Endothelial cell of umbilical vein (primary cell): ENCODE measurements around the gene PPP2R5A. TPM values are rescaled to one million over a fixed set of nuclear protein-coding genes. Genes with fewer than 3 reads are reported as not detected.

Source experiments
- BruUV-seq: library from RNA; stranded (reverse); fragments of 400-500 nt; replicated peaks from 2 replicates; lab custom pipeline; 2021; lab: Mats Ljungman, UMichigan
- CTCF ChIA-PET: fragments of 300-600, 350-600 bp; sonication (Branson Sonifier 250); formaldehyde crosslinking; loops from one replicate; lab custom pipeline; 2021; ENCODE audit warnings: antibody characterized with exemption, inconsistent platforms; lab: Charles Lee
- POLR2A ChIA-PET: fragments of 300-600, 350-600 bp; sonication (Branson Sonifier 250); formaldehyde crosslinking; loops from one replicate; lab custom pipeline; 2021; ENCODE audit warnings: antibody characterized with exemption, inconsistent platforms; lab: Charles Lee
- DNase-seq: peaks from one replicate; pipeline ENCODE4 v3.0.0-alpha.2; 2011; ENCODE audit warnings: low read depth, low spot score
- FAIRE-seq: peaks from 2 replicates; lab custom pipeline; 2011; peaks lifted over from hg19 to GRCh38; lab: Jason Lieb, UNC
- H2AFZ ChIP-seq: 2 replicates; pipeline ENCODE4 v1.6.0; 2012; ENCODE audit warnings: low read depth, low read length, control low read depth, inconsistent platforms
- H3K27ac ChIP-seq: 2 replicates; pipeline ENCODE4 v1.5.1; 2011; ENCODE audit warnings: low read depth, mild to moderate bottlenecking, control low read depth, low read length, moderate library complexity; ENCODE audit not compliant: insufficient read depth
- H3K27me3 ChIP-seq, 2 experiments: 2 replicates each; pipeline versions ENCODE4 v1.6.0 to v1.6.1; 2011; ENCODE audit warnings: low read length in 2 of 2, mixed read lengths in 1 of 2; ENCODE audit not compliant: control insufficient read depth in 2 of 2, insufficient read depth in 2 of 2
- H3K36me3 ChIP-seq, 2 experiments: 2 replicates in 1 of 2; 3 replicates in 1 of 2; pipeline ENCODE4 v1.5.1; 2011; ENCODE audit warnings: low read length in 2 of 2, mild to moderate bottlenecking in 1 of 2, moderate library complexity in 1 of 2; ENCODE audit not compliant: control insufficient read depth in 2 of 2, insufficient read depth in 2 of 2; ENCODE audit errors: extremely low read depth in 1 of 2
- H3K4me1 ChIP-seq: 3 replicates; pipeline ENCODE4 v1.5.1; 2011; ENCODE audit warnings: mild to moderate bottlenecking, low read length; ENCODE audit not compliant: control insufficient read depth, insufficient read depth; ENCODE audit errors: extremely low read depth
- H3K4me2 ChIP-seq: 2 replicates; pipeline ENCODE4 v1.6.1; 2011; ENCODE audit warnings: low read length, control low read depth, mixed read lengths; ENCODE audit not compliant: insufficient read depth
- H3K4me3 ChIP-seq, 3 experiments: fragments of 200-600 bp in 1 of 3; sonication (generic), shearing (Covaris generic) in 1 of 3; replicated peaks in 1 of 3; 2 replicates each; pipeline ENCODE4 v1.5.1; 2011 to 2016; ENCODE audit warnings: control low read depth in 3 of 3, low read length in 3 of 3, mild to moderate bottlenecking in 2 of 3, inconsistent platforms in 1 of 3, low read depth in 1 of 3, moderate library complexity in 1 of 3; ENCODE audit not compliant: insufficient read depth in 1 of 3
- H3K79me2 ChIP-seq: 2 replicates; pipeline ENCODE4 v1.6.0; 2012; ENCODE audit warnings: low read length, inconsistent platforms; ENCODE audit not compliant: control insufficient read depth, insufficient read depth
- H3K9ac ChIP-seq: replicated peaks from 2 replicates; pipeline ENCODE3; 2011; ENCODE audit warnings: low read length, control low read depth; ENCODE audit not compliant: insufficient read depth; ENCODE audit errors: extremely low read depth
- H3K9me1 ChIP-seq: replicated peaks from 3 replicates; pipeline ENCODE4 v1.6.0; 2011; ENCODE audit warnings: mild to moderate bottlenecking, low read length; ENCODE audit not compliant: control insufficient read depth, insufficient read depth; ENCODE audit errors: extremely low read depth
- H3K9me3 ChIP-seq: replicated peaks from 2 replicates; pipeline ENCODE4 v1.5.1; 2012; ENCODE audit warnings: low read length, inconsistent platforms; ENCODE audit not compliant: control insufficient read depth, insufficient read depth
- H4K20me1 ChIP-seq: replicated peaks from 2 replicates; pipeline ENCODE3; 2011; ENCODE audit warnings: mild to moderate bottlenecking, low read length; ENCODE audit not compliant: control insufficient read depth, insufficient read depth; ENCODE audit errors: extremely low read depth
- EZH2 ChIP-seq: IDR thresholded peaks from 2 replicates; pipeline ENCODE4 v1.6.1; 2012; ENCODE audit warnings: borderline replicate concordance, low read depth, mild to moderate bottlenecking, moderate library complexity, low read length, inconsistent platforms; ENCODE audit not compliant: severe bottlenecking
- FOS ChIP-seq: IDR thresholded peaks from 2 replicates; pipeline ENCODE4 v1.6.1; 2011; ENCODE audit warnings: mild to moderate bottlenecking, low read length, moderate library complexity, borderline replicate concordance; ENCODE audit not compliant: insufficient read depth
- GATA2 ChIP-seq: IDR thresholded peaks from 2 replicates; pipeline ENCODE4 v1.7.0; 2011; ENCODE audit warnings: low read depth, mild to moderate bottlenecking, moderate library complexity, mixed read lengths, low read length; ENCODE audit not compliant: insufficient read length, insufficient read depth
- JUN ChIP-seq: IDR thresholded peaks from 2 replicates; pipeline ENCODE4 v1.6.1; 2011; ENCODE audit warnings: borderline replicate concordance, low read depth; ENCODE audit not compliant: insufficient read length, insufficient read depth
- MYC ChIP-seq: IDR thresholded peaks from one replicate; pipeline ENCODE4 v1.6.1; 2011; ENCODE audit warnings: mild to moderate bottlenecking, low read depth, low read length
- POLR2A ChIP-seq: IDR thresholded peaks from 2 replicates; pipeline ENCODE4 v1.6.1; 2012; ENCODE audit warnings: low read depth, mild to moderate bottlenecking, control low read depth, low read length
- POLR2AphosphoS5 ChIP-seq: IDR thresholded peaks from 2 replicates; pipeline ENCODE4 v1.6.1; 2012; ENCODE audit warnings: low read depth, mild to moderate bottlenecking, control low read depth, low read length, moderate library complexity; ENCODE audit not compliant: insufficient read depth
- dilution Hi-C: fragments of 300-500 bp; cut with MboI; formaldehyde crosslinking; loops from one replicate; pipeline ENCODE4 v1.15.0; 2019; ENCODE audit warnings: low sequenced_read_pairs; ENCODE audit not compliant: extremely low pct_ligation_motif_present
- intact Hi-C: fragments of 100-400 bp; cut with micrococcal nuclease; formaldehyde crosslinking; loops from one replicate; pipeline ENCODE4 v1.10.0; 2022
- polyA plus RNA-seq, 4 experiments: library from polyadenylated mRNA; depleted of rRNA in 3 of 4; stranded (reverse) in 3 of 4; unstranded in 1 of 4; fragments of >200 nt; gene quantifications; 2 replicates each; pipeline versions ENCODE4 v1.2.1 to v1.2.3, GENCODE V29; 2011 to 2012; ENCODE audit warnings: missing spikeins in 1 of 4
- total RNA-seq: library from RNA; stranded (reverse); gene quantifications from 2 replicates; pipeline ENCODE4 v1.2.3, GENCODE V29; 2021
- TF ChIP-seq, protein P1 (sequence below), 2 donors: IDR thresholded peaks; 1 replicate in 1 of 2; 2 replicates in 1 of 2; pipeline ENCODE4 v1.5.1; 2011; ENCODE audit warnings: low read length in 2 of 2, mild to moderate bottlenecking in 2 of 2, moderate library complexity in 2 of 2, control low read depth in 1 of 2, inconsistent platforms in 1 of 2, low read depth in 1 of 2; ENCODE audit not compliant: insufficient read depth in 1 of 2; ENCODE audit errors: extremely low read depth in 1 of 2
- TF ChIP-seq, protein P2 (sequence below): IDR thresholded peaks from 2 replicates; pipeline ENCODE4 v1.6.1; 2011; ENCODE audit not compliant: insufficient read depth, insufficient read length

Gene PPP2R5A
- total and polyA plus RNA-seq, 2 donors (not counting 3 experiments of a cell fraction or from before 2014, with no cell fraction given) = 11.9 to 34.5 TPM

DNA sequence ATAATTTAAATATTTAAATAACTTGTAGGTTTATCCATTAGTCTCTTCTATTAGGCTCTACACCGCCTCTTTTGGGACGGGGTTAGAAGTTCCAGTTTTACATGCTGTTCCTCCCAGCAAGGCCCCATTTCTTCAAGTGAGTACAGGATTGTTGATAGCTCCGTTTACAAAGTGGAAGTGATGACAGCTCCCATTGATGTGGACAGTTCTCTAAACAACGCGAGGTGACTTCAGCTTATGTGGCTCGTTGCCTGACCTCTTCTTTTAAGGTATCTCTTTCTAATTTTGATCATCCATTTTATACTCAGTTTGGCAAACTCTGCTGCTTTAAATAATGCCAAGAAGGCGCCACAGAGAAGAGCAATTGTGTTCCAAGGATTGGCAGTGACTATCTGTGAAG lies 79.8 kb downstream of the PPP2R5A start:
- no peak overlapping the region for H3K4me3 ChIP-seq
- H3K36me3 ChIP-seq = peaks cover 0 to 21% of the 10 kb centered on the region in 2 experiments
- BruUV-seq = no TSS peak
- H3K9ac ChIP-seq = no peak overlapping the region
- dilution Hi-C loops (no loop called here), intact Hi-C loops (loop anchor here (5.0 kb wide), 1 partner anchor 683 kb away; no protein-coding TSS in a partner anchor)
- POLR2A ChIA-PET = no interaction called here
- no peaks in the 10 kb centered on the region for H3K79me2 ChIP-seq
- no peaks in the 10 kb centered on the region for H3K9me3 ChIP-seq
- DNase-seq (no peak), FAIRE-seq (no peak)
- CTCF ChIA-PET = interaction anchor here (0.7 to 6.6 kb wide), 9 partner anchors 14 to 684 kb away, joined by 3 to 148 read pairs (median 8); partner anchors contain the start of genes DTL and INTS7
- no peak for TF ChIP-seq POLR2AphosphoS5
- no peak for TF ChIP-seq MYC
- TF ChIP-seq, protein P1, sequence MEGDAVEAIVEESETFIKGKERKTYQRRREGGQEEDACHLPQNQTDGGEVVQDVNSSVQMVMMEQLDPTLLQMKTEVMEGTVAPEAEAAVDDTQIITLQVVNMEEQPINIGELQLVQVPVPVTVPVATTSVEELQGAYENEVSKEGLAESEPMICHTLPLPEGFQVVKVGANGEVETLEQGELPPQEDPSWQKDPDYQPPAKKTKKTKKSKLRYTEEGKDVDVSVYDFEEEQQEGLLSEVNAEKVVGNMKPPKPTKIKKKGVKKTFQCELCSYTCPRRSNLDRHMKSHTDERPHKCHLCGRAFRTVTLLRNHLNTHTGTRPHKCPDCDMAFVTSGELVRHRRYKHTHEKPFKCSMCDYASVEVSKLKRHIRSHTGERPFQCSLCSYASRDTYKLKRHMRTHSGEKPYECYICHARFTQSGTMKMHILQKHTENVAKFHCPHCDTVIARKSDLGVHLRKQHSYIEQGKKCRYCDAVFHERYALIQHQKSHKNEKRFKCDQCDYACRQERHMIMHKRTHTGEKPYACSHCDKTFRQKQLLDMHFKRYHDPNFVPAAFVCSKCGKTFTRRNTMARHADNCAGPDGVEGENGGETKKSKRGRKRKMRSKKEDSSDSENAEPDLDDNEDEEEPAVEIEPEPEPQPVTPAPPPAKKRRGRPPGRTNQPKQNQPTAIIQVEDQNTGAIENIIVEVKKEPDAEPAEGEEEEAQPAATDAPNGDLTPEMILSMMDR (IDR thresholded peaks at IDR 0.05; ENCODE audit: extremely low read depth in 1 of 2, insufficient read depth in 1 of 2, low read depth in 1 of 2, low read length in 2 of 2) = no peak
- TF ChIP-seq GATA2 = no peak
- no peak for TF ChIP-seq EZH2
- no peak for TF ChIP-seq FOS
- TF ChIP-seq, protein P2, sequence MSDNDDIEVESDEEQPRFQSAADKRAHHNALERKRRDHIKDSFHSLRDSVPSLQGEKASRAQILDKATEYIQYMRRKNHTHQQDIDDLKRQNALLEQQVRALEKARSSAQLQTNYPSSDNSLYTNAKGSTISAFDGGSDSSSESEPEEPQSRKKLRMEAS = no peak
- no peak for TF ChIP-seq JUN
- TF ChIP-seq POLR2A = no peak
- no peak overlapping the region for H3K27ac ChIP-seq
- no peaks in the 10 kb centered on the region for H3K9me1 ChIP-seq
- no peaks in the 10 kb centered on the region for H3K4me1 ChIP-seq
- no peak overlapping the region for H2AFZ ChIP-seq
- no peaks in the 10 kb centered on the region for H3K27me3 ChIP-seq
- H4K20me1 ChIP-seq = no peaks in the 10 kb centered on the region
- H3K4me2 ChIP-seq = no peak overlapping the region
